Osteocyte (in vitro differentiated cells): ENCODE measurements around the gene XRCC6. TPM values are rescaled to one million over a fixed set of nuclear protein-coding genes. Genes with fewer than 3 reads are reported as not detected.

Experiments
- DNase-seq: peaks from one replicate; pipeline ENCODE4 v3.0.0; 2021; ENCODE audit warnings: mixed read lengths; ENCODE audit not compliant: unreplicated experiment; ENCODE audit errors: extremely low spot score
- H3K27ac Mint-ChIP-seq: one replicate; pipeline ENCODE4 v1.8.0; 2021; ENCODE audit warnings: mild to moderate bottlenecking, mixed read lengths; ENCODE audit not compliant: unreplicated experiment
- H3K27me3 Mint-ChIP-seq: one replicate; pipeline ENCODE4 v1.8.0; 2021; ENCODE audit warnings: mixed read lengths; ENCODE audit not compliant: unreplicated experiment
- H3K36me3 Mint-ChIP-seq: one replicate; pipeline ENCODE4 v1.8.0; 2021; ENCODE audit warnings: mixed read lengths; ENCODE audit not compliant: unreplicated experiment
- H3K4me1 Mint-ChIP-seq: one replicate; pipeline ENCODE4 v1.8.0; 2021; ENCODE audit warnings: mixed read lengths; ENCODE audit not compliant: unreplicated experiment
- H3K4me3 Mint-ChIP-seq: one replicate; pipeline ENCODE4 v1.8.0; 2021; ENCODE audit warnings: mild to moderate bottlenecking, moderate library complexity, mixed read lengths; ENCODE audit not compliant: unreplicated experiment
- H3K9me3 Mint-ChIP-seq: one replicate; pipeline ENCODE4 v1.8.0; 2021; ENCODE audit warnings: mixed read lengths; ENCODE audit not compliant: unreplicated experiment
- CTCF ChIP-seq: fragments of 200-600 bp; sonication (generic); IDR thresholded peaks from 2 replicates; pipeline ENCODE4 v1.5.0; 2021; ENCODE audit warnings: antibody characterized with exemption, mild to moderate bottlenecking, moderate library complexity
- total RNA-seq: library from RNA; stranded (reverse); gene quantifications from 2 replicates; pipeline ENCODE4 v1.2.1, GENCODE V29; 2021

Gene XRCC6
- total RNA-seq, 1 donor from 2014 or later, result 211 TPM

- no peaks in the 10 kb centered on the region for H3K27me3 Mint-ChIP-seq
- TF ChIP-seq CTCF, result no peak
Measured at GRCh38 chr22:41699264-41700107, 78.4 kb downstream of the XRCC6 start, which contains the start of gene MEI1. Gene MEI1 (plus strand): TSS chr22:41699503. CDS start chr22:41699539, 36 bp downstream.

GRCh38 chr22:41700108-41700364, 78.9 kb downstream of the XRCC6 start:
- no peaks in the 10 kb centered on the region for H3K9me3 Mint-ChIP-seq
- H3K4me3 Mint-ChIP-seq, result no peak overlapping the region
- no peaks in the 10 kb centered on the region for H3K27me3 Mint-ChIP-seq
- no peak overlapping the region for H3K27ac Mint-ChIP-seq
- TF ChIP-seq CTCF, result no peak
- DNase-seq, result no peak
- H3K4me1 Mint-ChIP-seq, result no peaks in the 10 kb centered on the region
- H3K36me3 Mint-ChIP-seq, result no peaks in the 10 kb centered on the region

More at GRCh38 chr22:41699264-41700107, 78.4 kb downstream of the XRCC6 start, which contains the start of gene MEI1:
- Mint-ChIP-seq H3K4me1 (no peaks in the 10 kb centered on the region), H3K4me3 (no peak within 1 kb of the TSS), H3K27ac (no peak within 1 kb of the TSS), H3K36me3 (no peaks in the 10 kb centered on the region), H3K9me3 (no peaks in the 10 kb centered on the region)
- DNase-seq, result no peak

- H3K36me3 Mint-ChIP-seq, result no peaks in the 10 kb centered on the region
- H3K27me3 Mint-ChIP-seq, result peaks cover 2% of the 10 kb centered on the region
- H3K27ac Mint-ChIP-seq, result no peak overlapping the region
- H3K4me1 Mint-ChIP-seq, result no peaks in the 10 kb centered on the region
- DNase-seq, result no peak
- H3K9me3 Mint-ChIP-seq, result no peaks in the 10 kb centered on the region
- no peak overlapping the region for H3K4me3 Mint-ChIP-seq
- TF ChIP-seq CTCF, result no peak
Measured at GRCh38 chr22:41702763-41703162, 81.7 kb downstream of the XRCC6 start.

GRCh38 chr22:41709341-41709740, 88.2 kb downstream of the XRCC6 start:
- Mint-ChIP-seq H3K27me3 (peaks cover 22% of the 10 kb centered on the region), H3K4me1 (no peaks in the 10 kb centered on the region), H3K27ac (no peak overlapping the region), H3K36me3 (no peaks in the 10 kb centered on the region), H3K9me3 (no peaks in the 10 kb centered on the region), H3K4me3 (no peak overlapping the region)
- DNase-seq, result no peak
- no peak for TF ChIP-seq CTCF

- Mint-ChIP-seq H3K27me3 (peaks cover 23% of the 10 kb centered on the region), H3K4me1 (no peaks in the 10 kb centered on the region), H3K4me3 (no peak overlapping the region), H3K36me3 (no peaks in the 10 kb centered on the region), H3K9me3 (no peaks in the 10 kb centered on the region), H3K27ac (no peak overlapping the region)
- no peak for TF ChIP-seq CTCF
- DNase-seq, result no peak
Measured at GRCh38 chr22:41713004-41713403, 91.9 kb downstream of the XRCC6 start.

Other genes starting within 250 kb of the XRCC6 start
- 5.7 and 6.8 TPM in 2 replicates for gene TEF, start 239.4 kb upstream of the XRCC6 start, total RNA-seq
- gene TOB2, start 174.5 kb upstream of the XRCC6 start, total RNA-seq, result 44.5 and 45.9 TPM in 2 replicates
- gene PHF5A, start 152.6 kb upstream of the XRCC6 start, total RNA-seq, result 29.0 and 30.9 TPM in 2 replicates
- gene ACO2, start 152.2 kb upstream of the XRCC6 start, total RNA-seq, result 71.8 and 77.3 TPM in 2 replicates
- 38.2 and 39.7 TPM in 2 replicates for gene POLR3H, start 76.8 kb upstream of the XRCC6 start, total RNA-seq
- 5.2 and 5.3 TPM in 2 replicates for gene CSDC2, start 60.3 kb upstream of the XRCC6 start, total RNA-seq
- gene PMM1, start 31.5 kb upstream of the XRCC6 start, total RNA-seq, result 49.7 and 49.8 TPM in 2 replicates
- 26.2 and 29.9 TPM in 2 replicates for gene DESI1, start 252 bp upstream of the XRCC6 start, total RNA-seq
- gene SNU13, start 67.6 kb downstream of the XRCC6 start, total RNA-seq, result 126 and 128 TPM in 2 replicates
- not detected in 2 replicates for gene MEI1, start 78.2 kb downstream of the XRCC6 start, total RNA-seq
- gene CCDC134, start 179.4 kb downstream of the XRCC6 start, total RNA-seq, result 7.8 and 10.0 TPM in 2 replicates
- 114 and 119 TPM in 2 replicates for gene SREBF2, start 211.8 kb downstream of the XRCC6 start, total RNA-seq